Neural cell (in vitro differentiated cells): Measurements from ENCODE around the gene CD247.

Experiments used
- EP300 ChIP-seq: fragments of 450-650 bp; conservative IDR thresholded peaks from 2 replicates; pipeline ENCODE4 v1.6.1; 2014; ENCODE audit warnings: antibody characterized with exemption, mild to moderate bottlenecking, moderate library complexity; ENCODE audit not compliant: poor library complexity, severe bottlenecking
- EZH2 ChIP-seq: fragments of 200-600, 300-800 bp; shearing (Covaris generic), sonication (generic); IDR thresholded peaks from 2 replicates; pipeline ENCODE4 v1.6.1; 2014; ENCODE audit warnings: antibody characterized with exemption, low read length, borderline replicate concordance, mild to moderate bottlenecking; ENCODE audit not compliant: insufficient read depth, poor library complexity, severe bottlenecking
- MXI1 ChIP-seq: fragments of 450-650 bp; conservative IDR thresholded peaks from 2 replicates; pipeline ENCODE4 v1.6.1; 2014; ENCODE audit warnings: antibody characterized with exemption, mild to moderate bottlenecking; ENCODE audit not compliant: poor library complexity, severe bottlenecking
- POLR2AphosphoS5 ChIP-seq: IDR thresholded peaks from 2 replicates; pipeline ENCODE4 v1.6.1; 2012
- RAD21 ChIP-seq: fragments of 450-650 bp; conservative IDR thresholded peaks from 2 replicates; pipeline ENCODE4 v1.6.1; 2014; ENCODE audit warnings: antibody characterized with exemption, mild to moderate bottlenecking, moderate library complexity
- TF ChIP-seq, protein P1 (sequence below): fragments of 450-650 bp; IDR thresholded peaks from 2 replicates; pipeline ENCODE4 v1.5.1; 2014; ENCODE audit warnings: antibody characterized with exemption, mild to moderate bottlenecking, moderate library complexity; ENCODE audit not compliant: poor library complexity, severe bottlenecking

GRCh38 chr1:167455786-167456446 lies 62.4 kb downstream of the CD247 start:
- TF ChIP-seq EP300 (no peak), MXI1 (no peak), POLR2AphosphoS5 (no peak), RAD21 (no peak), EZH2 (no peak)
- TF ChIP-seq, protein P1, sequence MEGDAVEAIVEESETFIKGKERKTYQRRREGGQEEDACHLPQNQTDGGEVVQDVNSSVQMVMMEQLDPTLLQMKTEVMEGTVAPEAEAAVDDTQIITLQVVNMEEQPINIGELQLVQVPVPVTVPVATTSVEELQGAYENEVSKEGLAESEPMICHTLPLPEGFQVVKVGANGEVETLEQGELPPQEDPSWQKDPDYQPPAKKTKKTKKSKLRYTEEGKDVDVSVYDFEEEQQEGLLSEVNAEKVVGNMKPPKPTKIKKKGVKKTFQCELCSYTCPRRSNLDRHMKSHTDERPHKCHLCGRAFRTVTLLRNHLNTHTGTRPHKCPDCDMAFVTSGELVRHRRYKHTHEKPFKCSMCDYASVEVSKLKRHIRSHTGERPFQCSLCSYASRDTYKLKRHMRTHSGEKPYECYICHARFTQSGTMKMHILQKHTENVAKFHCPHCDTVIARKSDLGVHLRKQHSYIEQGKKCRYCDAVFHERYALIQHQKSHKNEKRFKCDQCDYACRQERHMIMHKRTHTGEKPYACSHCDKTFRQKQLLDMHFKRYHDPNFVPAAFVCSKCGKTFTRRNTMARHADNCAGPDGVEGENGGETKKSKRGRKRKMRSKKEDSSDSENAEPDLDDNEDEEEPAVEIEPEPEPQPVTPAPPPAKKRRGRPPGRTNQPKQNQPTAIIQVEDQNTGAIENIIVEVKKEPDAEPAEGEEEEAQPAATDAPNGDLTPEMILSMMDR = no peak
